ENCODE data around the gene TACR1. TPM values are rescaled to one million over a fixed set of nuclear protein-coding genes. Genes with fewer than 3 reads are reported as not detected.
A peak's percentile ranks its signal among the peaks of the same experiment; 100 is the strongest.

The TACR1 gene
- total RNA-seq, 4 donors from 2014 or later: 1.2 to 6.5 (median 2.7) TPM

GRCh38 chr2:75100011-75100800, 99.1 kb downstream of the TACR1 start:
- H3K27ac ChIP-seq (replicated peaks in 1 of 4): no peak overlapping the region
- DNase-seq (ENCODE audit: extremely low spot score): peak; percentile 34
- H3K4me1 ChIP-seq: no peaks in the 10 kb centered on the region
- H3K4me3 ChIP-seq: no peak overlapping the region
- no peaks in the 10 kb centered on the region for H3K9me3 ChIP-seq
- no peaks in the 10 kb centered on the region for H3K27me3 ChIP-seq
- no peak for TF ChIP-seq POLR2AphosphoS5 (IDR thresholded peaks at IDR 0.05)
- TF ChIP-seq POLR2A (IDR thresholded peaks at IDR 0.05; ENCODE audit: low read depth): no peak
- TF ChIP-seq CTCF (IDR thresholded peaks at IDR 0.05): no peak
- no peak for TF ChIP-seq EP300 (IDR thresholded peaks at IDR 0.05)
- intact Hi-C loops (cut with DNase I): no loop called here
- WGBS: 59% methylated on average over 3 of the region's 3 CpGs
- H3K36me3 ChIP-seq: no peaks in the 10 kb centered on the region

- Histone ChIP-seq H3K27ac (replicated peaks in 1 of 4) (no peak overlapping the region), H3K4me3 (no peak overlapping the region), H3K36me3 (no peaks in the 10 kb centered on the region), H3K9me3 (no peaks in the 10 kb centered on the region), H3K4me1 (no peaks in the 10 kb centered on the region), H3K27me3 (no peaks in the 10 kb centered on the region)
- intact Hi-C loops (cut with DNase I): no loop called here
- WGBS: 90% methylated on average over 4 of the region's 4 CpGs
- TF ChIP-seq POLR2AphosphoS5 (IDR thresholded peaks at IDR 0.05) (no peak), CTCF (IDR thresholded peaks at IDR 0.05) (no peak), EP300 (IDR thresholded peaks at IDR 0.05) (no peak), POLR2A (IDR thresholded peaks at IDR 0.05; ENCODE audit: low read depth) (no peak)
- peak; percentile 66 for DNase-seq (ENCODE audit: extremely low spot score)
Observed at GRCh38 chr2:75099521-75099922, 99.8 kb downstream of the TACR1 start.

GRCh38 chr2:75098856-75099255, 100.5 kb downstream of the TACR1 start:
- Histone ChIP-seq H3K36me3 (no peaks in the 10 kb centered on the region), H3K4me3 (no peak overlapping the region), H3K9me3 (no peaks in the 10 kb centered on the region), H3K27me3 (no peaks in the 10 kb centered on the region), H3K4me1 (no peaks in the 10 kb centered on the region), H3K27ac (replicated peaks in 1 of 4) (no peak overlapping the region)
- WGBS: 31% methylated on average over 2 of the region's 2 CpGs
- DNase-seq (ENCODE audit: extremely low spot score): peak; percentile 86
- intact Hi-C loops (cut with DNase I): no loop called here
- TF ChIP-seq EP300 (IDR thresholded peaks at IDR 0.05) (no peak), CTCF (IDR thresholded peaks at IDR 0.05) (peak in 1 of 3 experiments; percentile 27)

- Histone ChIP-seq H3K27ac (replicated peaks in 1 of 4) (no peak overlapping the region), H3K4me1 (no peaks in the 10 kb centered on the region), H3K9me3 (no peaks in the 10 kb centered on the region), H3K4me3 (no peak overlapping the region), H3K36me3 (no peaks in the 10 kb centered on the region), H3K27me3 (no peaks in the 10 kb centered on the region)
- DNase-seq (ENCODE audit: extremely low spot score): peak; percentile 34
- intact Hi-C loops (cut with DNase I): no loop called here
- TF ChIP-seq POLR2AphosphoS5 (IDR thresholded peaks at IDR 0.05) (no peak), CTCF (IDR thresholded peaks at IDR 0.05) (no peak), EP300 (IDR thresholded peaks at IDR 0.05) (no peak), POLR2A (IDR thresholded peaks at IDR 0.05; ENCODE audit: low read depth) (no peak)
- WGBS: 79% methylated on average over 1 of the region's 1 CpG
Observed at GRCh38 chr2:75097831-75098230, 101.5 kb downstream of the TACR1 start.

GRCh38 chr2:75094405-75094804, 104.9 kb downstream of the TACR1 start:
- Histone ChIP-seq H3K4me1 (no peaks in the 10 kb centered on the region), H3K36me3 (no peaks in the 10 kb centered on the region), H3K4me3 (no peak overlapping the region), H3K27ac (replicated peaks in 1 of 4) (no peak overlapping the region), H3K9me3 (no peaks in the 10 kb centered on the region), H3K27me3 (no peaks in the 10 kb centered on the region)
- TF ChIP-seq POLR2AphosphoS5 (IDR thresholded peaks at IDR 0.05) (no peak), POLR2A (IDR thresholded peaks at IDR 0.05; ENCODE audit: low read depth) (no peak), CTCF (IDR thresholded peaks at IDR 0.05) (no peak), EP300 (IDR thresholded peaks at IDR 0.05) (no peak)
- intact Hi-C loops (cut with DNase I): no loop called here
- WGBS: 86% methylated on average over 1 of the region's 1 CpG
- DNase-seq (ENCODE audit: extremely low spot score): peak; percentile 57
